ENCODE measurements around the gene C1QTNF1.
A peak's percentile ranks its signal among the peaks of the same experiment; 100 is the strongest.

The C1QTNF1 gene

GRCh38 chr17:78986048-78986648 is 37.8 kb upstream of the C1QTNF1 start:
- Histone ChIP-seq H3K4me1 (ENCODE audit: control insufficient read depth, insufficient read depth, low read length) (peaks cover 21% of the 10 kb centered on the region), H3K9me3 (replicated peaks; ENCODE audit: low read length) (no peaks in the 10 kb centered on the region), H3K4me2 (ENCODE audit: low read length) (peak overlapping the region; percentile 81), H3K4me3 (ENCODE audit: low read length) (peak overlapping the region; percentile 61), H3K36me3 (ENCODE audit: insufficient read depth, low read length) (peaks cover 15% of the 10 kb centered on the region), H3K27me3 (ENCODE audit: control insufficient read depth, insufficient read depth, low read length) (no peaks in the 10 kb centered on the region), H3K9ac (ENCODE audit: low read depth, low read length) (peak overlapping the region; percentile 32)

GRCh38 chr17:78986649-78987328 is 37.2 kb upstream of the C1QTNF1 start:
- no peaks in the 10 kb centered on the region for H3K27me3 ChIP-seq (ENCODE audit: control insufficient read depth, insufficient read depth, low read length)
- peak overlapping the region; percentile 32 for H3K9ac ChIP-seq (ENCODE audit: low read depth, low read length)
- peak overlapping the region; percentile 61 for H3K4me3 ChIP-seq (ENCODE audit: low read length)

GRCh38 chr17:78988152-78988551 is 35.8 kb upstream of the C1QTNF1 start:
- H3K4me1 ChIP-seq (ENCODE audit: control insufficient read depth, insufficient read depth, low read length) = peaks cover 21% of the 10 kb centered on the region
- peaks cover 33% of the 10 kb centered on the region for H3K36me3 ChIP-seq (ENCODE audit: insufficient read depth, low read length)
- H3K9me3 ChIP-seq (replicated peaks; ENCODE audit: low read length) = no peaks in the 10 kb centered on the region
- no peak overlapping the region for H3K9ac ChIP-seq (ENCODE audit: low read depth, low read length)
- no peak overlapping the region for H3K4me2 ChIP-seq (ENCODE audit: low read length)
- H3K4me3 ChIP-seq (ENCODE audit: low read length) = no peak overlapping the region
- H3K27me3 ChIP-seq (ENCODE audit: control insufficient read depth, insufficient read depth, low read length) = no peaks in the 10 kb centered on the region

More at GRCh38 chr17:78986649-78987328, 37.2 kb upstream of the C1QTNF1 start:
- Histone ChIP-seq H3K4me1 (ENCODE audit: control insufficient read depth, insufficient read depth, low read length) (peaks cover 21% of the 10 kb centered on the region), H3K4me2 (ENCODE audit: low read length) (peak overlapping the region; percentile 81), H3K9me3 (replicated peaks; ENCODE audit: low read length) (no peaks in the 10 kb centered on the region), H3K36me3 (ENCODE audit: insufficient read depth, low read length) (peaks cover 22% of the 10 kb centered on the region)

- Histone ChIP-seq H3K36me3 (ENCODE audit: insufficient read depth, low read length) (peaks cover 53% of the 10 kb centered on the region), H3K4me3 (ENCODE audit: low read length) (no peak overlapping the region), H3K4me1 (ENCODE audit: control insufficient read depth, insufficient read depth, low read length) (peaks cover 21% of the 10 kb centered on the region), H3K9ac (ENCODE audit: low read depth, low read length) (no peak overlapping the region), H3K27me3 (ENCODE audit: control insufficient read depth, insufficient read depth, low read length) (no peaks in the 10 kb centered on the region), H3K4me2 (ENCODE audit: low read length) (no peak overlapping the region), H3K9me3 (replicated peaks; ENCODE audit: low read length) (no peaks in the 10 kb centered on the region)
Observed at GRCh38 chr17:78990349-78991016, 33.5 kb upstream of the C1QTNF1 start.

GRCh38 chr17:78991017-78991738 is 32.8 kb upstream of the C1QTNF1 start:
- Histone ChIP-seq H3K36me3 (ENCODE audit: insufficient read depth, low read length) (peaks cover 60% of the 10 kb centered on the region), H3K4me1 (ENCODE audit: control insufficient read depth, insufficient read depth, low read length) (peaks cover 19% of the 10 kb centered on the region), H3K9ac (ENCODE audit: low read depth, low read length) (no peak overlapping the region), H3K9me3 (replicated peaks; ENCODE audit: low read length) (no peaks in the 10 kb centered on the region), H3K27me3 (ENCODE audit: control insufficient read depth, insufficient read depth, low read length) (no peaks in the 10 kb centered on the region), H3K4me3 (ENCODE audit: low read length) (no peak overlapping the region), H3K4me2 (ENCODE audit: low read length) (no peak overlapping the region)

- Histone ChIP-seq H3K4me1 (ENCODE audit: control insufficient read depth, insufficient read depth, low read length) (peaks cover 19% of the 10 kb centered on the region), H3K36me3 (ENCODE audit: insufficient read depth, low read length) (peaks cover 68% of the 10 kb centered on the region), H3K27me3 (ENCODE audit: control insufficient read depth, insufficient read depth, low read length) (no peaks in the 10 kb centered on the region), H3K4me3 (ENCODE audit: low read length) (no peak overlapping the region), H3K4me2 (ENCODE audit: low read length) (no peak overlapping the region), H3K9ac (ENCODE audit: low read depth, low read length) (no peak overlapping the region), H3K9me3 (replicated peaks; ENCODE audit: low read length) (no peaks in the 10 kb centered on the region)
Observed at GRCh38 chr17:78991906-78992532, 31.9 kb upstream of the C1QTNF1 start.

GRCh38 chr17:78992542-78993212 is 31.3 kb upstream of the C1QTNF1 start:
- H3K4me2 ChIP-seq (ENCODE audit: low read length) = no peak overlapping the region
- no peak overlapping the region for H3K4me3 ChIP-seq (ENCODE audit: low read length)
- H3K27me3 ChIP-seq (ENCODE audit: control insufficient read depth, insufficient read depth, low read length) = no peaks in the 10 kb centered on the region
- H3K36me3 ChIP-seq (ENCODE audit: insufficient read depth, low read length) = peaks cover 70% of the 10 kb centered on the region
- H3K4me1 ChIP-seq (ENCODE audit: control insufficient read depth, insufficient read depth, low read length) = peaks cover 19% of the 10 kb centered on the region
- no peaks in the 10 kb centered on the region for H3K9me3 ChIP-seq (replicated peaks; ENCODE audit: low read length)
- no peak overlapping the region for H3K9ac ChIP-seq (ENCODE audit: low read depth, low read length)

- Histone ChIP-seq H3K9ac (ENCODE audit: low read depth, low read length) (no peak overlapping the region), H3K4me3 (ENCODE audit: low read length) (no peak overlapping the region), H3K9me3 (replicated peaks; ENCODE audit: low read length) (no peaks in the 10 kb centered on the region), H3K4me1 (ENCODE audit: control insufficient read depth, insufficient read depth, low read length) (peaks cover 26% of the 10 kb centered on the region), H3K4me2 (ENCODE audit: low read length) (no peak overlapping the region), H3K27me3 (ENCODE audit: control insufficient read depth, insufficient read depth, low read length) (no peaks in the 10 kb centered on the region), H3K36me3 (ENCODE audit: insufficient read depth, low read length) (peaks cover 70% of the 10 kb centered on the region)
Observed at GRCh38 chr17:78993241-78993956, 30.6 kb upstream of the C1QTNF1 start.

GRCh38 chr17:78993981-78994671 is 29.8 kb upstream of the C1QTNF1 start:
- H3K9me3 ChIP-seq (replicated peaks; ENCODE audit: low read length) = no peaks in the 10 kb centered on the region
- no peaks in the 10 kb centered on the region for H3K27me3 ChIP-seq (ENCODE audit: control insufficient read depth, insufficient read depth, low read length)
- H3K36me3 ChIP-seq (ENCODE audit: insufficient read depth, low read length) = peaks cover 76% of the 10 kb centered on the region
- no peak overlapping the region for H3K4me2 ChIP-seq (ENCODE audit: low read length)
- peaks cover 33% of the 10 kb centered on the region for H3K4me1 ChIP-seq (ENCODE audit: control insufficient read depth, insufficient read depth, low read length)
- no peak overlapping the region for H3K4me3 ChIP-seq (ENCODE audit: low read length)
- H3K9ac ChIP-seq (ENCODE audit: low read depth, low read length) = no peak overlapping the region

Data from skeletal muscle satellite cell (primary cell).